Measurements from ENCODE around the gene GPR146. TPM values are rescaled to one million over a fixed set of nuclear protein-coding genes. Genes with fewer than 3 reads are reported as not detected.
"Not testable (repeated sequence)": the region's sequence is repeated elsewhere in the genome, so short reads cannot be mapped to it uniquely, and the experiment has no call there.

The GPR146 gene
- total and polyA plus RNA-seq, 7 donors: 3.0 to 33.5 (median 10.8) TPM

DNA sequence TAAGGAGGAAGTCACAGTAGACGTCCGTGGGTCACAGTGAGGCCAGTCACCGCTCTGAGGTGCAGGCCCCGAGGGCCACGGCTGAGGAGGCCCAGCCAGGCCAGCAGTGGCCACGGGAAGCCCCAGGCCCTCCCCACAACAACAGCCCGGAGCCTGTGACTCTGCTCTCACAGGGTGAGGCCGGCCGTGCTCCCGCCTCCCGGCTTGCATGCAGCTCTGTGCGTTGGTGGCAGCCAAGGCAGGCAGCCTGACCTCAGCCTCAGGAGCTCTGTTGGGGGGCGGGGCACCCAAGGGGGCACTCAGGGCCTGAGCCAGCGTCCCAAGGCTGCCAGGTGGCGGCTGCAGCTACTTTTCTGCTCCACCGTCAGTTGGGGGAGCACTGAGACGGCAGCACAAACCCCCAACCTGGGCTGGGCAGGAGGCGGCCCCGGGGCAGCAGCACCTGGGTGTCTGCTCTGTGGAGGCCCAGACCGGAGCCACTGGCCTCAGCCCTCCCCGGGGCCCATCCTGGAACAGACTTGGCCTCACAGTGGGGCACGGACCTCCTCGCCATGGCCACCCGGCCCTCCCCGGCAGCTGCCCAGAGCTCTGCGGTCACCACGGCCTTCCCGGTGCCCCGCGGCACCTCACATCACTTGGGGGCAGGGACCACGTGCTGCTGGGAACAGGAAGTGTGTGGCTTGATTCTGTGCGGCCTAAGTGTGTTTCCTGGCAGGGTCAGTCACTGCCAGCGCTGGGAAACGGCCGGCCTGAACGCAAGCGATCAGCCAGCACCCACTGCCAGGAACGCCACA is 48.1 kb upstream of the GPR146 start:
- Histone ChIP-seq H3K4me3 (no peak overlapping the region), H3K9me3 (no peaks in the 10 kb centered on the region), H3K36me3 (peaks cover 0 to 46% (median 5%) of the 10 kb centered on the region in 4 donors), H3K27ac (no peak overlapping the region), H3K4me1 (peaks cover 0 to 12% (median 6%) of the 10 kb centered on the region in 4 donors), H3K27me3 (no peaks in the 10 kb centered on the region)
- DNase-seq: no peak
- TF ChIP-seq POLR2A (IDR thresholded peaks at IDR 0.05): no peak
- no peak for TF ChIP-seq POLR2AphosphoS5 (IDR thresholded peaks at IDR 0.05)
- TF ChIP-seq CTCF (IDR thresholded peaks at IDR 0.05): no peak
- TF ChIP-seq EP300 (IDR thresholded peaks at IDR 0.05): no peak
- intact Hi-C loops (cut with DNase I): no loop called here
- WGBS, 2 donors: 86 to 92% methylated on average over 38 of the region's 38 CpGs

DNA sequence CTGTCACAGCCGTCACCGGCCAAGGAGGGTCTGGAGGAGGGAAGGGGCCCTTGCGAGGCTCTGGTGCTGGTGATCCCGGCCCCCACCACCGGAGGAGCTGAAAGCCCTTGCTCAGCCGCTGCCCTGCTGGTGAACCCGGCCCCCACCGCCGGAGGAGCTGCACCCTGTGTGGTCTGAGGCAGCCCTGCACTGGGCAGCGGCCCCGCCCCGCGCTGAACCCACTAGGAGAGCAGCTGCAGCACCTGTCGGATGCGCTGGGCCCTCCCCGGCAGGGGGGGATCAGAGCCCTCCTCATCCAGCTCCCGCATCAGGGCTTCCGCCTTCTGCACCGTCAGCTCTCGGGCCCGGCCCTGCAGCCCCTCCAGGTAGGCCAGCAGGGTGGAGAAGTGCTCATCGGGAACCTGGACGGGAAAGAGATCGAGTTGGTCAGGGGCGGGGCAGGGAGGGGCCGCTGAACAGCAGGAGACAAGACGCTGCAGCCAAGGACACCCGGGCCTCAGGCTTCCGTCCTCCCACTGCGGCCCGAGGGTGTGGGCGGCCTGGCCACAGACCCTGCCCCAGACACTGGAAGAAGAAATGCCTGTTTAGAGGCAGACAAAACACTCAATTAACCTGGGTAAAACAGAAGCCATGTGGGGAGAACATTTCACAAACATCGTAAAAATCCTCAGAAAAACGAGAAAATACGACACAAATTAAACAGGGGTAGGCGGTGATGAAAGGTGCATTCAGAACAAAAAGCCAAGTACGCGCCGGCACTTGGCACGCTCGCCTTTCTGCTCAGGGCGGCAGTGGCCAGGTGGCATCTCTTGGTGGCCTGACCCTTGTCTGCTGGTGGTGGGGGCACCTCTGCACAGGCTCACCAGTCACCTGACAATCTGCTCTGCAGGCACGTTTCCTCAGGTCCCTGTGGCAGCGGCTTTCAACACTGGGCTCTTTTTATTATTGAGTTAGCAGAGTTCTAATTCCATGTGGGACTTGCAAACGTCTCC is 46.6 kb upstream of the GPR146 start:
- no peak for TF ChIP-seq EP300 (IDR thresholded peaks at IDR 0.05)
- no peak for TF ChIP-seq POLR2A (IDR thresholded peaks at IDR 0.05)
- Histone ChIP-seq H3K9me3 (no peaks in the 10 kb centered on the region), H3K4me1 (peaks cover 0 to 10% (median 6%) of the 10 kb centered on the region in 4 donors), H3K4me3 (no peak overlapping the region), H3K27ac (no peak overlapping the region), H3K27me3 (no peaks in the 10 kb centered on the region), H3K36me3 (peaks cover 0 to 46% (median 5%) of the 10 kb centered on the region in 4 donors)
- whole genome bisulfite sequencing, 2 donors: 35 to 80% methylated on average over 45 of the region's 45 CpGs
- DNase-seq: no peak
- intact Hi-C loops (cut with DNase I): no loop called here

DNA sequence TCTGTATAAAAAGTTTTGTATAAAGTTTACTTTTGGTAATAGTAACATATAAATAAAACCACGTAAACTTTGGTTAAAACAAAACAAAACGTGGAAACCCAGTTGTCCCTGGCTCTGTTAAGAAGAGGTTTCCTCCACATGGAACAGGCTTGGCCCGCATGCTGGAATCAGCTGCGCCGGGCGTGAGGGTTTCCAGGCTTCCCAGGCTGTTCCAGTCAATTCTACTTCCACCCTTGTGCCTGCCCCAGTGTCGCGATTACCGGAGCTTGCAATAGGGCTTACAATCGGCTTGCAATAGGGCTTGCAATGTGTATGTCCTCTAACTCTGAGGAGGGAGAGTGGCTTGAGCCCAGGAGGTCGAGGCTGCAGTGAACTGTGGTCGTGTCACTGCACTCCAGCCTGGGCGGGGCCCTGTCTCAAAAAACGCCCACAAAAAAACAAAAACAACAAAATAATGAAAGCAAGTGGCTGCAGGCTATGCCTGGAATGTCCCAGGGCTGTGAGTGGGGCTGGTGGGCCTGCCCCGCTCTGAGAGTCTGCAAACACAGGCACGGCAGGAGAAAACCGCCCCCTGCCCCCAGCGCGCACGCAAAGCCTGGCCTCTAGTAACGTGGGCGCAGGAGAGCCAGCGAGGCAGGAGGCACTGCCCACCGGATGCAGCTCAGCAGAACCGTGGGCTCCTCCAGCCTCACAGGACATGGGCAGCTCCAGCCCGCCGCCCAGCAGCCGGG is 45.0 kb upstream of the GPR146 start:
- WGBS, 2 donors: 86 to 87% methylated on average over 28 of the region's 28 CpGs
- Histone ChIP-seq H3K27me3 (no peaks in the 10 kb centered on the region), H3K4me3 (no peak overlapping the region), H3K9me3 (no peaks in the 10 kb centered on the region), H3K36me3 (peaks cover 0 to 46% (median 5%) of the 10 kb centered on the region in 4 donors), H3K27ac (no peak overlapping the region), H3K4me1 (no peaks in the 10 kb centered on the region)
- TF ChIP-seq POLR2A (IDR thresholded peaks at IDR 0.05): no peak
- no peak for TF ChIP-seq POLR2AphosphoS5 (IDR thresholded peaks at IDR 0.05)
- no peak for TF ChIP-seq CTCF (IDR thresholded peaks at IDR 0.05)
- TF ChIP-seq EP300 (IDR thresholded peaks at IDR 0.05): no peak
- no peak for DNase-seq
- intact Hi-C loops (cut with DNase I): no loop called here

DNA sequence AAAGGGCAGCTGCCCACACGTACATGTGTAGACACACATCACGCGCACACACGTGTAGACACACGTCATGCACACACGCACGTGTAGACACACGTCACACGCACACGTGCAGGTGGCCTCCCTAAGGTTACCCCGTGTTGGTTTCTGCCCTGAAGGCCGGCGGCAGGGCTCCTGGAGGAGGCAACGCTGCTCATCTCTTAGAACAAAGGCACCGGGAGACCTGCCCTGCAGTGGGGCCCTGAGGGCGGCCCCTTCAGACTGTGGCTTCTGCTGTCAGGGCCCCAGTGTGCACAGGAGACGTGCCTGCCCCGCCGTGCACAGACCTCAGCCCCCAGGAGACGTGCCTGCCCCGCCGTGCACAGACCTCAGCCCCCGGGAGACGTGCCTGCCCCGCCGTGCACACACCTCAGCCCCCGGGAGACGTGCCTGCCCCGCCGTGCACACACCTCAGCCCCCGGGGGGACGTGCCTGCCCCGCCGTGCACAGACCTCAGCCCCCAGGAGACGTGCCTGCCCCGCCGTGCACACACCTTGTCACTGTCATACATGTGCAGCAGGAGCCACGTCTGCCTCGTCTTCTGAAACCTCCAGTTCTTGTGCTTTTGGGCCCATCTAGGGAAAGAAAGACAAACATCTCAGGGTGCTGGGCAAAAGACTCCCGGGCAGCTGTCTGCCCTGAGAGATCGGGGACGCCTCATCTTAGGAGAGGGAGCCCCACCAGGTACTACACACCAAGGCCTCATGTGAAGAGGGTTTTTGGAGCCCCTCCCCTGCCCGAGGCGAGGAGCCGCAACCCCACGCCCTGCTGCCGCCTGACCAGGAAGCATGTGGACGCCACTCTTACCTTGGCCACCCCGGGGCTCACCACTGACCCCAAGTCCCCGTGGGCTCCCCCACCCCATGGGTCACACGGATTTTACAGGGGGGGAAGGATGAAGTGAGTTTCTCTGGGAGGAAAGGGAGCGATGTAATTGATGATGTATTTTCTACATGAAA is 44.1 kb upstream of the GPR146 start:
- no peaks in the 10 kb centered on the region for H3K4me1 ChIP-seq
- H3K27ac ChIP-seq: no peak overlapping the region
- H3K27me3 ChIP-seq: no peaks in the 10 kb centered on the region
- H3K36me3 ChIP-seq: peaks cover 0 to 49% (median 5%) of the 10 kb centered on the region in 4 donors
- DNase-seq: no peak
- no peak overlapping the region for H3K4me3 ChIP-seq
- no peaks in the 10 kb centered on the region for H3K9me3 ChIP-seq
- TF ChIP-seq CTCF (IDR thresholded peaks at IDR 0.05): no peak
- no peak for TF ChIP-seq EP300 (IDR thresholded peaks at IDR 0.05)
- TF ChIP-seq POLR2A (IDR thresholded peaks at IDR 0.05): no peak
- TF ChIP-seq POLR2AphosphoS5 (IDR thresholded peaks at IDR 0.05): no peak
- intact Hi-C loops (cut with DNase I): no loop called here
- WGBS, 2 donors: 77 to 91% methylated on average over 52 of the region's 52 CpGs

DNA sequence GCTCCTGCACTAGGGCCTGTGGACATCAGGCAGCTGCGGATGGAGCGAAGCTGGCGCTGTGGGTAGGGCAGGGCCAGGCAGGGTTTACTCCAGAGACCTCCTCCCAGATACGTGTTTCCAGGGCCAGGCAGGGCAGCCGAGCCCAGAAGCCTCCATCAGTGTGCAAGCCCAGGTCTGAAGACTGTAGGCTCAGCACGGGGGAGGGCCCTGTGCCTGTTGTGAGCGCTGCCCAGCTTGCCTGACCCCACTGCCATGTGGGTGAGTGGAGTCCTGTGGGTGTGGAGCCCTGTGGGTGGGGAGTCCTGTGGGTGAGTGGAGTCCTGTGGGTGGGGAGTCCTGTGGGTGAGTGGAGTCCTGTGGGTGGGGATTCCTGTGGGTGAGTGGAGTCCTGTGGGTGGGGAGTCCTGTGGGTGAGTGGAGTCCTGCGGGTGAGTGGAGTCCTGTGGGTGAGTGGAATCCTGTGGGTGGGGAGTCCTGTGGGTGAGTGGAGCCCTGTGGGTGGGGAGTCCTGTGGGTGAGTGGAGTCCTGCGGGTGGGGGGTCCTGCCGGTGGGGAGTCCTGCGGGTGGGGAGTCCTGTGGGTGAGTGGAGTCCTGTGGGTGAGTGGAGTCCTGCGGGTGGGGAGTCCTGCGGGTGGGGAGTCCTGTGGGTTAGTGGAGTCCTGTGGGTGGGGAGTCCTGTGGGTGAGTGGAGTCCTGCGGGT is 43.1 kb upstream of the GPR146 start:
- H3K4me1 ChIP-seq; H3K27me3 ChIP-seq; H3K4me3 ChIP-seq; H3K27ac ChIP-seq; DNase-seq; intact Hi-C loops (cut with DNase I); H3K9me3 ChIP-seq: not testable (repeated sequence)
- peaks cover 0 to 40% (median 5%) of the 10 kb centered on the region in 4 donors for H3K36me3 ChIP-seq
- 90% methylated on average over 14 of the region's 14 CpGs for WGBS, 2 donors

- 91% methylated on average over 4 of the region's 4 CpGs for WGBS, 2 donors
- H3K27me3 ChIP-seq; H3K4me1 ChIP-seq; H3K9me3 ChIP-seq; H3K27ac ChIP-seq; DNase-seq; intact Hi-C loops (cut with DNase I); H3K4me3 ChIP-seq: not testable (repeated sequence)
- H3K36me3 ChIP-seq: peaks cover under 1 to 37% (median 5%) of the 10 kb centered on the region in 4 donors
These were observed 42.3 kb upstream of the GPR146 start for GRCh38 chr7:1002026-1002425.

- H3K27ac ChIP-seq; H3K27me3 ChIP-seq; DNase-seq; H3K4me1 ChIP-seq; H3K4me3 ChIP-seq; H3K9me3 ChIP-seq; intact Hi-C loops (cut with DNase I): not testable (repeated sequence)
- WGBS, 2 donors: 91 to 97% methylated on average over 6 to 7 of the region's 7 CpGs
- peaks cover 0 to 37% (median 7%) of the 10 kb centered on the region in 4 donors for H3K36me3 ChIP-seq
These were observed 41.9 kb upstream of the GPR146 start for GRCh38 chr7:1002445-1002844.
